HepG2 (cell line): ENCODE measurements around the gene SLC25A25. TPM values are rescaled to one million over a fixed set of nuclear protein-coding genes. Genes with fewer than 3 reads are reported as not detected.
A peak's percentile ranks its signal among the peaks of the same experiment; 100 is the strongest.

Experiments
- AHDC1 ChIP-seq: sonication (generic); formaldehyde crosslinking; IDR thresholded peaks from 2 replicates; pipeline ENCODE4 v1.5.1; 2020; ENCODE audit warnings: mild to moderate bottlenecking, missing genetic modification reagents, borderline replicate concordance
- ATF7 ChIP-seq, 2 experiments: fragments of 450-650 bp in 1 of 2; sonication (generic) in 1 of 2; formaldehyde crosslinking in 1 of 2; IDR thresholded peaks; 2 replicates each; pipeline versions ENCODE4 v1.4.0 to v1.6.1; 2016 to 2020; ENCODE audit warnings: antibody characterized with exemption in 1 of 2, mild to moderate bottlenecking in 1 of 2, missing genetic modification reagents in 1 of 2
- HDAC2 ChIP-seq: sonication (generic); formaldehyde crosslinking; IDR thresholded peaks from 2 replicates; pipeline ENCODE4 v1.4.0; 2020; ENCODE audit warnings: missing genetic modification reagents
- HNRNPUL1 ChIP-seq: fragments of 200-400 bp; formaldehyde crosslinking; IDR thresholded peaks from 2 replicates; pipeline ENCODE4 v1.6.1; 2017; ENCODE audit warnings: low read depth, mild to moderate bottlenecking, low read length, moderate library complexity
- JUND ChIP-seq: sonication (generic); formaldehyde crosslinking; IDR thresholded peaks from 2 replicates; pipeline ENCODE4 v1.8.0; 2022; ENCODE audit warnings: mild to moderate bottlenecking, missing genetic modification reagents
- PHF5A ChIP-seq: IDR thresholded peaks from one replicate; pipeline ENCODE4 v1.6.1; 2018; ENCODE audit warnings: low read depth, missing genetic modification reagents; ENCODE audit not compliant: unreplicated experiment
- POLR2G ChIP-seq: fragments of 200-400 bp; formaldehyde crosslinking; IDR thresholded peaks from 2 replicates; pipeline ENCODE4 v1.6.1; 2018; ENCODE audit warnings: mild to moderate bottlenecking, low read depth, low read length, moderate library complexity
- SOX5 ChIP-seq: IDR thresholded peaks from 2 replicates; pipeline ENCODE4 v1.6.1; 2016; ENCODE audit warnings: borderline replicate concordance
- TEAD3 ChIP-seq: optimal IDR thresholded peaks from 2 replicates; pipeline ENCODE3; 2016; ENCODE audit warnings: borderline replicate concordance
- TERF1 ChIP-seq: sonication (generic); formaldehyde crosslinking; IDR thresholded peaks from 2 replicates; pipeline ENCODE4 v1.8.0; 2022; ENCODE audit warnings: mild to moderate bottlenecking, missing genetic modification reagents, moderate library complexity
- THRA ChIP-seq: sonication (generic); formaldehyde crosslinking; IDR thresholded peaks from 2 replicates; pipeline ENCODE4 v1.4.0; 2020; ENCODE audit warnings: missing genetic modification reagents, borderline replicate concordance
- ZGPAT ChIP-seq: IDR thresholded peaks from 2 replicates; pipeline ENCODE4 v1.6.1; 2016; ENCODE audit warnings: mild to moderate bottlenecking
- ZNF280B ChIP-seq: sonication (generic); formaldehyde crosslinking; IDR thresholded peaks from 2 replicates; pipeline ENCODE4 v1.5.0; 2020; ENCODE audit warnings: missing genetic modification reagents, mild to moderate bottlenecking, borderline replicate concordance
- ZNF660 ChIP-seq: sonication (generic); formaldehyde crosslinking; IDR thresholded peaks from 2 replicates; pipeline ENCODE4 v1.5.1; 2020; ENCODE audit warnings: mild to moderate bottlenecking, low read depth, missing genetic modification reagents, borderline replicate concordance
- polyA plus RNA-seq, 8 experiments: library from polyadenylated mRNA; depleted of rRNA in 3 of 8; stranded (reverse) in 7 of 8; unstranded in 1 of 8; fragments of >200 nt; fragmentation: Illumina TruSeq in 4 of 8; extraction: Trizol in 4 of 8; gene quantifications; 2 replicates each; pipeline versions ENCODE4 v1.2.1 to v1.2.3, GENCODE V29; 2011 to 2016; ENCODE audit warnings: low read depth in 4 of 8, missing spikeins in 1 of 8, mixed read lengths in 1 of 8; ENCODE audit not compliant: insufficient read depth in 1 of 8
- total RNA-seq, 5 experiments: library from RNA; depleted of rRNA; stranded (reverse); fragments of >200 nt; fragmentation: Illumina TruSeq; extraction: Trizol; gene quantifications; 2 replicates each; pipeline ENCODE4 v1.2.3, GENCODE V29; 2016; ENCODE audit warnings: low read depth in 1 of 5

The SLC25A25 gene
- total and polyA plus RNA-seq, 2 of the 13 experiments (the other 11 are each of a cell fraction or from before 2014, with no cell fraction given): 10.5 to 24.8 TPM

- peak; percentile 43; the same call in 1 of the 2 replicates for TF ChIP-seq ZGPAT (CRISPR knock-in tag)
- TF ChIP-seq HNRNPUL1: no peak
- no peak for TF ChIP-seq SOX5 (CRISPR knock-in tag)
- TF ChIP-seq POLR2G: no peak
- no peak for TF ChIP-seq AHDC1
- peak; percentile 26; the same call in 1 of the 2 replicates for TF ChIP-seq HDAC2 (CRISPR knock-in tag)
- TF ChIP-seq PHF5A: no peak
- TF ChIP-seq TEAD3 (CRISPR knock-in tag): no peak
- no peak for TF ChIP-seq JUND
- peak; percentile 25; the same call in 1 of the 2 replicates for TF ChIP-seq THRA (CRISPR knock-in tag)
- no peak for TF ChIP-seq TERF1 (CRISPR knock-in tag)
- TF ChIP-seq ZNF660 (CRISPR knock-in tag): no peak
- no peak for TF ChIP-seq ZNF280B
- TF ChIP-seq ATF7 (IDR thresholded peaks at IDR 0.05): no peak
- no peak for TF ChIP-seq ATF7 (CRISPR knock-in tag; IDR thresholded peaks at IDR 0.05)
These were observed 10.2 kb upstream of the SLC25A25 start (continued) for GRCh38 chr9:128057724-128058409.
